Hindlimb muscle (tissue), 1 donor: Measurements from ENCODE around the gene PRAMEF18. TPM values are rescaled to one million over a fixed set of nuclear protein-coding genes. Genes with fewer than 3 reads are reported as not detected.
"Not testable (repeated sequence)": the region's sequence is repeated elsewhere in the genome, so short reads cannot be mapped to it uniquely, and the experiment has no call there.

Experiments
- DNase-seq: peaks from one replicate; pipeline ENCODE4 v3.0.0-alpha.2; 2013
- polyA plus RNA-seq: library from polyadenylated mRNA; unstranded; fragments of 120-200 nt; gene quantifications from one replicate; pipeline ENCODE4 v1.2.1, GENCODE V29; 2013; ENCODE audit not compliant: insufficient read length

PRAMEF18 gene
- polyA plus RNA-seq: not detected

DNA sequence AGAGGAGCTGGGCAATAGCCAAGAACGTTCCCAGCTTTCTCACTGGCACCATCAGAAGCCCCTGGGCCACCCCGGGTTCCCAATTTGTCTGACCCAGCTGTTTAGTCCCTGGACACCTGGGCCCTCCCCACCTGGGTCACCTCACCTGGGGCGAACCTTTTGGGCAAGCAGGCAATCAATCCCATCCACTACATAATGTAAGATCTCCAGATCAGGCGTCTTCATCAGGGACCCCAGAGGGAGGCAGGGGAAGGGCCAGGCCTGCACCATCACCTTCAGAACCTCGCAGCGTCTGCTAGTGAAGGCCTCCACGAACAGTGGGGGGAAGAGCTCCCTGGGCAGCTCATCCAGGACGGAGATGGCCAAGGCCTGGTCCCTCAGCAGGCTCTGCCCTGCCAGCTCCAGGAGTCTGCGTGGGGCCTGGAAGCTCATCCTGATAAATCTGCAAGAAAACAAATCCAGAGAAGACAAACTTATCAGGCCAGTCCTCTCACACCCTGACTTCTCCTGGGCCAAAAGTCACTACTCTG lies at the start of gene PRAMEF18:
PRAMEF18 (minus strand) TSS at position 480 of the 530 bp plus-strand sequence; CDS start at position 432, 48 bp downstream.
- DNase-seq: not testable (repeated sequence)

- not testable (repeated sequence) for DNase-seq
Measured at GRCh38 chr1:13265124-13265523, 39.2 kb upstream of the PRAMEF18 start.

DNA sequence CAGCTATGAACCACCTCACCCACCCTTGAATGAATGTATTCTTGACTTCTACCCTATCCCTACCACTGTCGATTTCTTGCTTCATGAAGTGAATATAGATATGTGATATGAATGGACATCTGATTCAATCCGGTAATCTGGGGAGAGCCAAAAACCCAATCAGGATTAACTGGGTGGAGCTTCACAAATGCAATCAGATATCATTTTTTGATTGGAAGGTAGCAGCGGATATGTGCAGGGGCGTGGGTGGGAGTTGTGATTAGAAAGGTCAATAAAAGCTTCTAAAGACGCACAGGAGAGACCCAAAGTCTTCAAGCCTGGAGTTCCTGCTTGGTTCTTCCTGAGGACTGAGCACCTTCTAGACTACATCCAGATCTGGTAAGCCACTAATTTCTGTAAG lies 27.9 kb upstream of the PRAMEF18 start, which contains the start of gene PRAMEF5:
PRAMEF5 (plus strand) TSS at position 301 of the 400 bp plus-strand sequence. CDS start 5,071 bp downstream, outside the sequence.
- DNase-seq: not testable (repeated sequence)

DNA sequence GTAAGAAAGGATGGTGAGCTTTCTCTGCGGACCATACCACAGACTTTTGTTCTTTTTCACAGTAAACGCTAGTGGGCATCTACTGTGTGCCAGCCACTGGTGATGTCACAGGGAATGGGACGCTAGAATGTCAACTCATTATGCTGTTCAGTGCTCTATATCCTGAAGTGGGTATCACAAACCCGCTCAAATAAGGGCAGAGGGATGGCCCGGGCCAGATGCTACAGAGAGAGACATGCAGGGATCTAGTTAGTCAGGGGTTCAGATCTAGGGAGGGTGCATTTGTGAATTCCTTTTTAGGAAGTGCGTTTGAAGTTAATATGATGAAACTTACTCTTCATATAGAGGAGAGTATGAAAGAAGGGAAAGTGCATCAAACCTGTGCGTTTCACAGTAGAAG lies 21.2 kb upstream of the PRAMEF18 start:
- not testable (repeated sequence) for DNase-seq

GRCh38 chr1:13246554-13246871 lies 20.6 kb upstream of the PRAMEF18 start:
- not testable (repeated sequence) for DNase-seq

DNA sequence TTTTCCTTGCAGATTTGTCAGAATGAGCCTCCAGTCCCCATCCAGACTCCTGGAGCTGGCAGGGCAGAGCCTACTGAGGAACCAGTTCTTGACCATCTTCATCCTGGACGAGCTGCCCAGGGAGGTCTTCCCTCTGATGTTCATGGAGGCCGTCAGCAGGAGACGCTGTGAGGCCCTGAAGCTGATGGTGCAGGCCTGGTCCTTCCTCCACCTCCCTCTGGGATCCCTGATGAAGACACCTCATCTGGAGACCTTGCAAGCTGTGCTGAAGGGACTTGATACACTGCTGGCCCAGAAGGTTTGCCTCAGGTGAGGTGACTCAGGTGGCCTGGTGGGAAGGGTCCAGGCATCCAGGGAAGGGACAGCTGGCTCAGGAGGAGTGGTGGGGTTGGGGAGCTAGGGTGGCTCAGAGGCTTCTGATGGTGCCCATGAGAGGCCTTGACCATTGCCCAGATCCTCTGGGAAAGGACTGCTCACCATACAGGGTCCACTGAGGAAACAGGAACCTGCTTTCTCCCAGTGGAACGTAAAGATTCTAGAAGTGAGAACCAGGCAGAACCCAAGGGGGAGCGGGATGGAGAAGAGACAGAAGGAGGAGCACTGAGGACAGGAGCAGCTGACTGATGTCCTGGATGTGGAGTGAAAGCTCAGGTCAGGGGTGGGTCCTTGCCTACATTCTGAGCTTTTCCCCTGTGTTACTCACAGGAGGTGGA lies 20.0 kb upstream of the PRAMEF18 start:
- not testable (repeated sequence) for DNase-seq

DNA sequence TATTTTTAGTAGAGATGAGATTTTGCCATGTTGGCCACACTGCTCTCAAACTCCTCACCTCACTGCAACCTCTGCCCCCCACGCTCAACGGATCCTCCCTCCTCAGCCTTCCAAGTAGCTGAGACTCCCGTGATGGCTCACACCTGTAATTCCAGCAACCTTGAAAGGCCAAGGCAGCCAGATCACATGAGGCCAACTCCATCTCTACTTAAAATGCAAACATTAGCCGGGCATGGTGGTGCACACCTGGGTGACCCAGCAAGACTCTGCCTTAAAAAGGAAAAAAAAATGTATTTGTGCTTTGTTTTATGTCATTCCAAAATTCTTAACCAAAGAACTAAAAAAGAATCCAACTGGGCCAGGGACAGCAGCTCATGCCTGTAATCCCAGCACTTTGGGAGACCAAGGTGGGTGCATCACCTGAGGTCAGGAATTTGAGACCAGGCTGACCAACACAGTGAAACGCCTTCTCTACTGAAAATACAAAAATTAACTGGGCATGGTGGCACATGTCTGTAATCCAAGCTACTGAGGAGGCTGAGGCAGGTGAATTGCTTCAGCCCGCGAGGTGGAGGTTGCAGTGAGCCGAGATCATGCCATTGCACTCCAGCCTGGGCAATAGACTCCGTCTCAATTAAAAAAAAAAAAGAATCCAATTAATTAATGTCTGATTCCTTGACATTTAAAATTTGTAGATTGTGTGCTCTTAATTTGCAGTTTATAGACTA lies 17.7 kb upstream of the PRAMEF18 start:
- not testable (repeated sequence) for DNase-seq

DNA sequence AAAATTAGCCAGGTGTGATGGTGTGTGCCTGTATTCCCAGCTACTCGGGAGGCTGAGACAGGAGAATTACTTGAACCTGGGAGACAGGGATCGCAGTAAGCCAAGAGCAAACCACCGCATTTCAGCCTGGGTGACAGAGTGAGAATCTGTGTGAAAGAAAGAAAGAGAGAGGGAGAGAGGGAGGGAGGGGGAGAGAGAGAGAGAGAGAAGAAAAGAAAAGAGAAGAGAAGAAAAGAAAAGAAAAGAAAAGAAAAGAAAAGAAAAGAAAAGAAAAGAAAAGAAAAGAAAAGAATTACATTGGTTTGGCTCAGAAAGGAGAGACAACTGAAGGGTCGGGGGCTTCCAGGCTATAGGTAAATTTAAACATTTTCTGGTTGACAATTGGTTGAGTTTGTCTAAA lies 13.7 kb upstream of the PRAMEF18 start:
- not testable (repeated sequence) for DNase-seq

- not testable (repeated sequence) for DNase-seq
Measured at GRCh38 chr1:13237572-13237971, 11.6 kb upstream of the PRAMEF18 start.

DNA sequence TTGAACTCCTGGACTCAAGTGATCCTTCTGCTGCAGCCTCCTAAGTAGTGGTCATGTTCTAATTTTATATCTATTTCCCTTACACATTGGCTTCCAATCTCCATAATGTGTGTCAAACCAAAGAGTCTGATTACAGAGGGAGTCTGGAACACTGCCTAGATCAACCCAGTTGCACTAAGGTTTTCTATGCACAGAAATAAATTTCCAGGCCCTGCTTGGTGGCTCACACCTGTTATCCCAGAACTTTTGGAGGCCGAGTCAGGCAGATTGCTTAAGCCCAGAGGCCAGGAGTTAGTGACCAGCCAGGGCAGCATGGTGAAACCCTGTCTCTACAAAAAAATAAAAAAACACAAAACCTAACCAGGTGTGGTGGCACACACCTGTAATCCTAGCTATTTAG lies 8.1 kb upstream of the PRAMEF18 start:
- not testable (repeated sequence) for DNase-seq

GRCh38 chr1:13232056-13232455 lies 6.1 kb upstream of the PRAMEF18 start:
- not testable (repeated sequence) for DNase-seq

DNA sequence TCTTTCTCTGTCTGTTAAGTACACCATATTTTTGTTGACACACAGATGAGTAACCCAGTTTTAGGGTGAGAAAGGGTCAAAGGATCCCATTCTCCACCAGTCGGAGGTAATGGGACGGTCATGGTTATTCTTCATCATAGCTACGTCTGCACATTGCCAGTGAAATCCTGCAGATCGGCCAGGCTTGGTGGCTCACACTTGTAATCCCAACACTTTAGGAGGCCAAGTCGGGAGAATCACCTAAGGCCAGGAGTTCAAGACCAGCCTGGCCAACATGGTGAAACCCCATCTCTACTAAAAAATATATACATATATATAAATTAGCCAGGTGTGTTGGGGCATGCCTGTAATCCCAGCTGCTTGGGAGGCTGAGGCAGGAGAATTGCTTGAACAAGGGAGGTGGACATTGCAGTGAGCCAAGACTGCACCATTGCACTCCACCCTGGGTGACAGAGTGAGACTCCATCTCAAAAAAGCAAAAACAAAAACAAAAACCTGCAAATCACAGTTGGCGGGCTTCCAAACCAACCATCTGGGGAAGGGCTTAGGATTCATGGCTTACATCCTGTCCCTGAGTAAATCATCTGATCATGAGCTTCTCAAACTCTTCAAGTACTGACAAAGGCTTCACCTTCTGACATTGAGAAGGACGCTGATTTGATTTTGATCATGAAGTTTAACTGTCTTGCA lies 5.3 kb upstream of the PRAMEF18 start:
- DNase-seq: not testable (repeated sequence)

DNA sequence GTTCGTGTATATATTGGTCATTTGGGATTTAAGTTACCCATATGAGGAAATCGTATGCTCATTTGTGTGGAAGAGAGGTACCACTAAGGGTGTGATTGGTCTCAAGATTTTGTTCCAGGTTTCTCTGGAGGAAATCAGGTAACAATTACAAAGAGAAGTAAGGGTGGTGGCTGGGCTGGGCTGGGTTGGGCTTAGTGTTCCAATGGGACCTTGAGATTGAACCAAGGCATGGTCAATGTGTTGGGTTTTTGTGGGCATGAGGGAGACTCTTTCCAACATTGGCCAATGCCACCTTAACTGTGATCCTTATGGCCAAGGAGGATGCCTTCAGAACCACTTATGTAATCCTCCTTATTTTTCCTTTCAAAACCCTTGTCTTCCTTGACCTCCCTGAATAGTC lies 4.6 kb upstream of the PRAMEF18 start:
- not testable (repeated sequence) for DNase-seq

GRCh38 chr1:13230096-13230495 lies 4.1 kb upstream of the PRAMEF18 start:
- DNase-seq: not testable (repeated sequence)

DNA sequence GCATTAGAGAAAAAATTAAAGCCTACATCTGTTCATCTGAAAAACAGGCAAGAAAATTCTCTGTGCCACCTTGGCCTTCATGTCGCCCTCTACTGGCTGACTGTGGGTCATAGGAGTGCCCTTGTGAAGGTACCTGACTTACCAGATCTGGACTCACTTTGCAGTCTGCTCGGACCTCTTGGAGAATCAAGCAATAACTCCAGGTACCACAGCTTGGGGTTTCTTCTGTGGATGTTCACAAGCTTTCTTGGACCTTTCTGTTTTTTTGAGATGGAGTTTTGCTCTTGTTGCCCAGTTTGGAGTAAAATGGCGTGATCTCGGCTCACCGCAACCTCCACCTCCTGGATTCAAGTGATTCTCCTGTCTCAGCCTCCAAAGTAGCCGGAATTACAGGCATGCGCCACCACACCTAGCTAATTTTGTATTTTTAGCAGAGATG lies 2.4 kb upstream of the PRAMEF18 start:
- DNase-seq: no peak

GRCh38 chr1:13227271-13228055 lies 1.5 kb upstream of the PRAMEF18 start:
- DNase-seq: not testable (repeated sequence)

- DNase-seq: no peak
Measured at GRCh38 chr1:13224480-13225060, 1.4 kb downstream of the PRAMEF18 start.

GRCh38 chr1:13222788-13223187 lies 3.2 kb downstream of the PRAMEF18 start:
- DNase-seq: not testable (repeated sequence)

DNA sequence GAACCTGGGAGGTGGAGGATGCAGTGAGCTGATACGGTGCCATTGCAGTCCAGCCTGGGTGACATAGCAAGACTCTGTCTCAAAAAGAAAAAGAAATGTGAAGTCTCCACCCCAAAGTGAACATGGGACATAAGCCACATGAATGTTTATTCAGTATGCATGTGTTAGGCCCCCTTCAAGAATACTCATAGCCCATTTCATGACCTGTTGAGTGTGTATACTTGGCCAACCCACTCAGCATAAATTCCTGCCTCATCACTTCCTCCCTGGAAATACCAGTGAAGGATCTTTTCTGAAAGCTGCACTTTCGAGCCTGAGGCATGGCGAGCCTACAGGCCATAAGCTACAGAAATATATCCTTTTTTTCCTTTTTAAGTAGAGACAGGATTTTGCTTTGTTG lies 6.8 kb downstream of the PRAMEF18 start:
- not testable (repeated sequence) for DNase-seq

DNA sequence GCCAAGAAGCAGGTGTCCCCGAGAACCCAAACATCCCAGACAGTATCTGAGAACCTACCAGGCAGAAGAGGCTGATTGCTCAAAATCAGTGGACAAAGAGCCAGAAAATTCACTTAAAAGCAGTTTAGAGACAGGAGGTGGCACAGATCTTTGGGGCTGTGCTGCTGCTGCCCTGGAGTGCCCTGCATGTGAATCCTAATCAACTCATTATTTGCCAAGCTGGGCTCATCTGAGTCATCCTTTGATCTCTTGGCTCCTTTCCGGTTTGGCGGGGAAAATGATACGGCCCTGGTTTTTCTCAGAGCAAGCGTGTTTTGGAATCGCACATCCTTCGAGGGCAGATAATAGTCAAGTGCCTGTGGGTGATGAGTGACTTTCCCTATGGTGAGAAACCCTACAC lies 9.3 kb downstream of the PRAMEF18 start:
- DNase-seq: not testable (repeated sequence)

- DNase-seq: not testable (repeated sequence)
Measured at GRCh38 chr1:13208712-13209111, 17.2 kb downstream of the PRAMEF18 start.
